HepG2 (cell line): ENCODE results near the gene CLDN15. TPM values are rescaled to one million over a fixed set of nuclear protein-coding genes. Genes with fewer than 3 reads are reported as not detected.

Source experiments
- ADNP ChIP-seq: sonication (generic); formaldehyde crosslinking; IDR thresholded peaks from 2 replicates; pipeline ENCODE4 v1.4.0; 2020; ENCODE audit warnings: missing genetic modification reagents
- AHR ChIP-seq: IDR thresholded peaks from 2 replicates; pipeline ENCODE4 v1.6.1; 2018; ENCODE audit warnings: missing genetic modification reagents, missing compliant biosample characterization
- ASH2L ChIP-seq: fragments of 300-600, 200-600 bp; sonication (generic); IDR thresholded peaks from 2 replicates; pipeline ENCODE4 v1.7.0; 2017; ENCODE audit warnings: low read depth, mild to moderate bottlenecking, moderate library complexity, mixed read lengths, low read length; ENCODE audit not compliant: insufficient read length
- ATRX ChIP-seq: sonication (generic); formaldehyde crosslinking; IDR thresholded peaks from 2 replicates; pipeline ENCODE4 v1.4.0; 2020; ENCODE audit warnings: missing genetic modification reagents, borderline replicate concordance
- HOXA9 ChIP-seq: sonication (generic); formaldehyde crosslinking; IDR thresholded peaks from 2 replicates; pipeline ENCODE4 v1.8.1; 2022; ENCODE audit warnings: missing genetic modification reagents, mild to moderate bottlenecking, moderate library complexity, borderline replicate concordance
- IKZF4 ChIP-seq: sonication (generic); formaldehyde crosslinking; IDR thresholded peaks from 2 replicates; pipeline ENCODE4 v1.5.1; 2020; ENCODE audit warnings: borderline replicate concordance, mild to moderate bottlenecking, low read depth, missing genetic modification reagents; ENCODE audit errors: not compliant biosample characterization
- MEIS2 ChIP-seq: sonication (generic); formaldehyde crosslinking; IDR thresholded peaks from 2 replicates; pipeline ENCODE4 v1.9.0; 2021; ENCODE audit warnings: mild to moderate bottlenecking, missing genetic modification reagents
- MTF2 ChIP-seq: sonication (generic); formaldehyde crosslinking; IDR thresholded peaks from 2 replicates; pipeline ENCODE4 v1.5.0; 2020; ENCODE audit warnings: missing genetic modification reagents, borderline replicate concordance
- PAXIP1 ChIP-seq: sonication (generic); formaldehyde crosslinking; conservative IDR thresholded peaks from 2 replicates; pipeline ENCODE4 v1.4.0; 2020; ENCODE audit warnings: mild to moderate bottlenecking, missing genetic modification reagents, moderate library complexity
- SAP130 ChIP-seq: IDR thresholded peaks from 2 replicates; pipeline ENCODE4 v1.6.1; 2016; ENCODE audit warnings: low read depth
- TEAD2 ChIP-seq: sonication (generic); formaldehyde crosslinking; IDR thresholded peaks from 2 replicates; pipeline ENCODE4 v1.9.0; 2021; ENCODE audit warnings: missing genetic modification reagents
- ZNF251 ChIP-seq: sonication (generic); formaldehyde crosslinking; IDR thresholded peaks from 2 replicates; pipeline ENCODE4 v1.9.0; 2021; ENCODE audit warnings: mild to moderate bottlenecking, missing genetic modification reagents
- ZNF496 ChIP-seq: sonication (generic); formaldehyde crosslinking; IDR thresholded peaks from 2 replicates; pipeline ENCODE4 v1.8.1; 2023; ENCODE audit warnings: mild to moderate bottlenecking, moderate library complexity, missing genetic modification reagents; ENCODE audit not compliant: insufficient replicate concordance
- ZNF607 ChIP-seq: sonication (generic); formaldehyde crosslinking; IDR thresholded peaks from 2 replicates; pipeline ENCODE4 v1.5.1; 2020; ENCODE audit warnings: missing genetic modification reagents, mild to moderate bottlenecking, borderline replicate concordance
- ZNF781 ChIP-seq: sonication (generic); formaldehyde crosslinking; IDR thresholded peaks from 2 replicates; pipeline ENCODE4 v1.5.1; 2020; ENCODE audit warnings: borderline replicate concordance, mild to moderate bottlenecking, missing genetic modification reagents; ENCODE audit errors: not compliant biosample characterization
- polyA plus RNA-seq, 8 experiments: library from polyadenylated mRNA; depleted of rRNA in 3 of 8; stranded (reverse) in 7 of 8; unstranded in 1 of 8; fragments of >200 nt; fragmentation: Illumina TruSeq in 4 of 8; extraction: Trizol in 4 of 8; gene quantifications; 2 replicates each; pipeline versions ENCODE4 v1.2.1 to v1.2.3, GENCODE V29; 2011 to 2016; ENCODE audit warnings: low read depth in 4 of 8, missing spikeins in 1 of 8, mixed read lengths in 1 of 8; ENCODE audit not compliant: insufficient read depth in 1 of 8
- total RNA-seq, 5 experiments: library from RNA; depleted of rRNA; stranded (reverse); fragments of >200 nt; fragmentation: Illumina TruSeq; extraction: Trizol; gene quantifications; 2 replicates each; pipeline ENCODE4 v1.2.3, GENCODE V29; 2016; ENCODE audit warnings: low read depth in 1 of 5
- TF ChIP-seq, protein P1 (sequence below): IDR thresholded peaks from 2 replicates; pipeline ENCODE4 v1.6.1; 2016; ENCODE audit warnings: mild to moderate bottlenecking
- TF ChIP-seq, protein P2 (sequence below), 2 experiments: IDR thresholded peaks; 2 replicates each; pipeline ENCODE4 v1.6.1; 2011 to 2012; ENCODE audit warnings: low read length in 2 of 2, borderline replicate concordance in 1 of 2, low read depth in 1 of 2, mild to moderate bottlenecking in 1 of 2, moderate library complexity in 1 of 2
- TF ChIP-seq, protein P3 (sequence below): sonication (generic); formaldehyde crosslinking; IDR thresholded peaks from 2 replicates; pipeline ENCODE4 v1.5.0; 2020; ENCODE audit warnings: mild to moderate bottlenecking, missing genetic modification reagents

CLDN15 gene
- total and polyA plus RNA-seq, 2 of the 13 experiments (the other 11 are each of a cell fraction or from before 2014, with no cell fraction given): 7.1 to 17.8 TPM

- TF ChIP-seq ZNF496 (CRISPR knock-in tag) (no peak), SAP130 (peak; percentile 93), HOXA9 (no peak), AHR (CRISPR knock-in tag) (0 out of 2 replicates have a peak, but pooled peaks have one; percentile 42), MEIS2 (CRISPR knock-in tag) (peak; percentile 95), ADNP (CRISPR knock-in tag) (no peak), IKZF4 (CRISPR knock-in tag) (no peak), ZNF607 (CRISPR knock-in tag) (peak; percentile 42; the same call in 1 of the 2 replicates), ATRX (CRISPR knock-in tag) (no peak), TEAD2 (no peak), ZNF781 (CRISPR knock-in tag) (peak; percentile 89), MTF2 (CRISPR knock-in tag) (no peak), ASH2L (peak; percentile 30), PAXIP1 (CRISPR knock-in tag) (peak; percentile 94), ZNF251 (CRISPR knock-in tag) (no peak)
- TF ChIP-seq, protein P1, sequence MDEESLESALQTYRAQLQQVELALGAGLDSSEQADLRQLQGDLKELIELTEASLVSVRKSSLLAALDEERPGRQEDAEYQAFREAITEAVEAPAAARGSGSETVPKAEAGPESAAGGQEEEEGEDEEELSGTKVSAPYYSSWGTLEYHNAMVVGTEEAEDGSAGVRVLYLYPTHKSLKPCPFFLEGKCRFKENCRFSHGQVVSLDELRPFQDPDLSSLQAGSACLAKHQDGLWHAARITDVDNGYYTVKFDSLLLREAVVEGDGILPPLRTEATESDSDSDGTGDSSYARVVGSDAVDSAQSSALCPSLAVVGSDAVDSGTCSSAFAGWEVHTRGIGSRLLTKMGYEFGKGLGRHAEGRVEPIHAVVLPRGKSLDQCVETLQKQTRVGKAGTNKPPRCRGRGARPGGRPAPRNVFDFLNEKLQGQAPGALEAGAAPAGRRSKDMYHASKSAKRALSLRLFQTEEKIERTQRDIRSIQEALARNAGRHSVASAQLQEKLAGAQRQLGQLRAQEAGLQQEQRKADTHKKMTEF (CRISPR knock-in tag): peak; percentile 77
- TF ChIP-seq, protein P2, sequence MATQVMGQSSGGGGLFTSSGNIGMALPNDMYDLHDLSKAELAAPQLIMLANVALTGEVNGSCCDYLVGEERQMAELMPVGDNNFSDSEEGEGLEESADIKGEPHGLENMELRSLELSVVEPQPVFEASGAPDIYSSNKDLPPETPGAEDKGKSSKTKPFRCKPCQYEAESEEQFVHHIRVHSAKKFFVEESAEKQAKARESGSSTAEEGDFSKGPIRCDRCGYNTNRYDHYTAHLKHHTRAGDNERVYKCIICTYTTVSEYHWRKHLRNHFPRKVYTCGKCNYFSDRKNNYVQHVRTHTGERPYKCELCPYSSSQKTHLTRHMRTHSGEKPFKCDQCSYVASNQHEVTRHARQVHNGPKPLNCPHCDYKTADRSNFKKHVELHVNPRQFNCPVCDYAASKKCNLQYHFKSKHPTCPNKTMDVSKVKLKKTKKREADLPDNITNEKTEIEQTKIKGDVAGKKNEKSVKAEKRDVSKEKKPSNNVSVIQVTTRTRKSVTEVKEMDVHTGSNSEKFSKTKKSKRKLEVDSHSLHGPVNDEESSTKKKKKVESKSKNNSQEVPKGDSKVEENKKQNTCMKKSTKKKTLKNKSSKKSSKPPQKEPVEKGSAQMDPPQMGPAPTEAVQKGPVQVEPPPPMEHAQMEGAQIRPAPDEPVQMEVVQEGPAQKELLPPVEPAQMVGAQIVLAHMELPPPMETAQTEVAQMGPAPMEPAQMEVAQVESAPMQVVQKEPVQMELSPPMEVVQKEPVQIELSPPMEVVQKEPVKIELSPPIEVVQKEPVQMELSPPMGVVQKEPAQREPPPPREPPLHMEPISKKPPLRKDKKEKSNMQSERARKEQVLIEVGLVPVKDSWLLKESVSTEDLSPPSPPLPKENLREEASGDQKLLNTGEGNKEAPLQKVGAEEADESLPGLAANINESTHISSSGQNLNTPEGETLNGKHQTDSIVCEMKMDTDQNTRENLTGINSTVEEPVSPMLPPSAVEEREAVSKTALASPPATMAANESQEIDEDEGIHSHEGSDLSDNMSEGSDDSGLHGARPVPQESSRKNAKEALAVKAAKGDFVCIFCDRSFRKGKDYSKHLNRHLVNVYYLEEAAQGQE (IDR thresholded peaks at IDR 0.05; ENCODE audit: borderline replicate concordance in 1 of 2, low read depth in 1 of 2, low read length in 2 of 2): peak in 1 of 2 experiments; percentile 24; a peak in 1 of 4 replicates
- TF ChIP-seq, protein P3, sequence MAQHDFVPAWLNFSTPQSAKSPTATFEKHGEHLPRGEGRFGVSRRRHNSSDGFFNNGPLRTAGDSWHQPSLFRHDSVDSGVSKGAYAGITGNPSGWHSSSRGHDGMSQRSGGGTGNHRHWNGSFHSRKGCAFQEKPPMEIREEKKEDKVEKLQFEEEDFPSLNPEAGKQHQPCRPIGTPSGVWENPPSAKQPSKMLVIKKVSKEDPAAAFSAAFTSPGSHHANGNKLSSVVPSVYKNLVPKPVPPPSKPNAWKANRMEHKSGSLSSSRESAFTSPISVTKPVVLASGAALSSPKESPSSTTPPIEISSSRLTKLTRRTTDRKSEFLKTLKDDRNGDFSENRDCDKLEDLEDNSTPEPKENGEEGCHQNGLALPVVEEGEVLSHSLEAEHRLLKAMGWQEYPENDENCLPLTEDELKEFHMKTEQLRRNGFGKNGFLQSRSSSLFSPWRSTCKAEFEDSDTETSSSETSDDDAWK (CRISPR knock-in tag): no peak
Observed at GRCh38 chr7:101200862-101201599, 36.6 kb downstream of the CLDN15 start, which contains the start of gene MOGAT3 (continued).
